NCI-H2029 (cell line): ENCODE data around the gene UBXN11.

Experiments used
- DNase-seq: peaks from one replicate; lab custom pipeline; 2025; lab: John Stamatoyannopoulos, UW

UBXN11 gene

DNA sequence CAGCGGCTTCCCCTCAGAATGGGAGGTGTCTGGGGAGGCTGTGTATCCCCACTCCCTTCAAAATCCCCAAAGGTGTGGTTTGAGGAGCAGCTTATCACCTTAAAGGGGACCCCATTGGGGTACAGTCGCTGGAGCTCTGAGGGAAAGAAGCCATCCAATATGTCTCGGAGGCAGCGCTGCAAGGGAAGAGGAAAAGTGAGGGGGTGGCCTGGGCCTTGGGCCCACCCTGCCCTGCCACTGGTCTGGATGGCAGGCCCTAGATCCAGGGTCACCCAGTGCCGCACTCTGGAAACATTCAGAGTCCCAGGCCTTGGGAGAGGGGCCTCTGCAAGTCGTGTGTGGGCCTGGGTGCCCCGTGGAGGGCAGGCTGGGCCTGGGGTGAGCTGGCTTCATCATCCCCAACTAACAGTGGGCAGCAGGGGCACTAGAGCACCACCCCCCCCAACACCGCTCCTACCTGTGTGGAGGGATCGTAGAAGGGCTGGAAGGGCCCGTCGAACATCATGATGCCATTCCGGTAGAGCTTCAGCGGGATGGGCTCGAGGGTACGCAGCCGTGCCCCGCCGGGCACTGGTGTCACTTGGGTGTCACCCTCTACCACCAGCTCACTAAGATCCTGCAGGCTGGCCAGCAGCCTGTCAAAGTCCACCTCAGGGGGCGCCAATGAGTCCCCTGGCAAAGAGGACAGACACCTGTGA is 20.9 kb downstream of the UBXN11 start:
- no peak for DNase-seq

DNA sequence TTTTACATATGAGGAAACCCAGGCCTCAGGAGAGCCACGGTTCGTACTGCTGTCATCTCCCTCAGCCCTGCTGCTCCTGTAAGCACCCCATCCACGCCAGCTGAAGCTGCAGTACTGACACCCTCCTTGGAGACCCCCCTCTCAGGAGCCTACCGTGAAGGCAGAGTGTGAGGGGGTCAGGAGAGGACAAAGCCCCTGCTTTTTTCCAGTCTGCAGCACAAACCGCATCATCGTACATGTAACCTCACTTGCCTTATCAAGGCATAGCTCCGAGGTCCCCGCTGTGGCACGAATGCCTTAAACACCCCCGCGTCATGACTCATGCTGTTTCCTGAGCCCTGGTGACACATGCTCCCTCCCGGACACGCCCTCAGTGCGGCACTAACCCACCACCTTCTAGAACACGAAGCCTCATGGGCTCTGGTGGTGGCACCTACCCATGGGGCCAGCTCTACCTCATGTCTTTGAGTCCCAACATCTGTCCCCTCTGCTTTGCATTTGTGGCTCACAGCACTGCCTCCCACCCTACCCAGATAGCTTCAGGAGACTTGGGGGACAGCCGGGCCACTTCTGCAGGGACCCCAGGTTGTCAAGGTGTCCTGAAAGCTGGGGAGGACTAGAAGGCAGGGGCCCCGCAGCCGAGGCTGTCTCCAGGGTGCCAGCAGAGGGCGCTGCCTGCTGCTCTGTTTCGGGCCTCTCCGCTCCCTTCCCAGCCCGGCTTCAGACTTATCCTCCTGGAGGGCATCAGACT is 21.7 kb downstream of the UBXN11 start:
- no peak for DNase-seq

DNA sequence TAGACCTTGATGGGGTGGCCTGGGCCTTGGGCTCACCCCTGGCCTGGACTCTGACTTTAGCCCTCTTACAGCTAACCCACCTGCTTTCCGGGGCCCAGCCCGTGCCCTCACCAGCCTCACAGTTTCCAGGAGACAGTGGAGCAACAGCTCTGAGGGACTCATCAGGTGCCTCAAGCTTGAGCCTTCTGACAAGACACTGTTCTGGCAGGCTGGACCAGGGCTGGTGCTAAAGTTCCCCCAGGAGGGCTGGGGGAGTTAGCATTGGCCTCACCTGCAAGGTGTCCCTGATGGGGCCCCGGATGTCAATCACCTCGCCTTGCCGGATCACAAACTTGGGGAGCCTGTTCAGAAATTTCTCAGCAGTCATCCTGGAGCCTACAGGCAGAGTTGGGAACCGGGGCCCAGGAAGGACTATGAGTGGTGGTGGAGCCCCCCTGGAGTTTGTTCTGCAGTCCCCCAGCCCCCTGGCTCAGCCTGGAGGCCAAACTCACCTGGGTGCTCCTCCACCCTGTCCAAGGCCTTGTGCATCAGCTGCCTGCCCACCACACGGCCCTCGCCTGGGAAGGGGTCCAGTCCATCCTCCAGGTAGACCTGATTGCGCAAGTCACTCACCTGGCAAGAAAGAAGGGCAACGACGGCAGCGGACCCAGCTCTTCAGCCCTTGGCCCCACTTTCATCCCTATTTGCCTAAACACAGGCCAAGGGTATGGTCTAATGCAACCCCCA is 22.4 kb downstream of the UBXN11 start:
- DNase-seq: no peak

DNA sequence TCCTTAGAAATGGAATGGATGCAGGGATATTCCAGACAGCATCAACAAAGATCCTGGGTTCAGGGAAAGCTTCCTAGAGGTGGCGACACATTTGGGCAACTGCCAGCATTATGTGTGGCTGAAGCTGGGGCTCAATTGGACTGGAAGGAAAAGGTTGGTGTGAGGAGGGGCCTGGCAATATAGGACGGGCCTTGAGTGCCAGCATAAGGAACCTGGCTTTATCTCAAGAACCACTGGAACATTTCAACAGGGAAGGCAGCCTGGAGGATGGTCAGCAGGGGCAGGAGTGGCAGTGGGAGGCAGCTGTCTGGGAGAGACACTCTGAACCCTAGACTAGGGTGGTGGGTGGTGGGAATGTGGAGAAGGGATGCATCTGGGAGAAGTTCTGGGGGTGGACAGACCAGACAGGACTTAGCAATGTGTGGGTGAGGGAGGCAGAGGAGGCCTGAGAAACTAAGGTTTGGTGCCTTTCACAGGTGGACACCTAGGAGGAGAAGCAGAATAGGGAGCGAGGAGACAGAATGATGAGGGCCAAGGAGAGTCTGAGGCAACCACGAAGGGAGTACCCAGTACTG is 23.1 kb downstream of the UBXN11 start:
- DNase-seq: no peak

DNA sequence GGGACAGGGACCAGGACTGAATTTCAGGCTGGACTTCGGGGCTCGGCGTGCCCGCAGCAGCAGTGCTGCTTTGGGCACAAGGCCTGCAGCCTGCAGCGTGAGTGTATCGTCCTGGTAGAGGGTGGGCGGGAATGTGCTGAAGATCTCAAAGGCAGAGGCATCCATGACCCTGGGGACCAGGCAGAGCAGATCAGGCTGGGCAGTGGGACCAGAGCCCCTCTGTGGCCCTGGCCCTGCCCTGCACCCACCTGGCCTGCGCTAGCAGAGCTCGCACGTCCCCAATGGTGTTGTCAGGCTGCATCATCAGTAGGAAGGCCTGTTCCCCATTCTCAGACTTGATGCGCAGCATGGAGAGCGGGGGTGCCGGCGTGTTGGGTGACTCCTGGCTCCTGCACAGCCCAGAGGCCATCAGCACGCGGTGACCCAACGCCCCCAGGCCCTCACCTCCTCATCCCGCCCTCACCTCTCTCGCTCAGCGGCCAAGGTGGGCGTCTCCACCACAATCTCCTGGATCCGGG is 24.0 kb downstream of the UBXN11 start:
- no peak for DNase-seq

DNA sequence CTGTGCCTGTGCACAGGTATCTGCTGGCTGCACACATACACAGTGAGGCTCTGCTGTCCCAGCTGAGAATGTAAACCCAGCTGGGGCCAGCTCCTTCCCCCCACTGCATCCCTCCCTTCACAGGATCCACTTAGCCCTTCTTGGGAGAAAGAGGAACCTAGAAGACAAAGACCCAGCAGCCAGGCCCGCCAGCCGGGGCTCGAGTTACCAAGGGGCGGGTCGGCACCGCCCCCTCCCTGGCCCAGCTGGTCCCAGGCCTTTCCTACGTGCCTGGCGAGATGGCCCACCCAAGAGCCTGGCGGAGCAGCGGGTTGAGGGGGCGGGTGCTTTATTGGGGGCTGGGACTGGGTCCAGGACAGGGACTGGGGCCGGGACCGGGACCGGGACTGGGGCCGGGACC is 24.5 kb downstream of the UBXN11 start:
- no peak for DNase-seq

DNA sequence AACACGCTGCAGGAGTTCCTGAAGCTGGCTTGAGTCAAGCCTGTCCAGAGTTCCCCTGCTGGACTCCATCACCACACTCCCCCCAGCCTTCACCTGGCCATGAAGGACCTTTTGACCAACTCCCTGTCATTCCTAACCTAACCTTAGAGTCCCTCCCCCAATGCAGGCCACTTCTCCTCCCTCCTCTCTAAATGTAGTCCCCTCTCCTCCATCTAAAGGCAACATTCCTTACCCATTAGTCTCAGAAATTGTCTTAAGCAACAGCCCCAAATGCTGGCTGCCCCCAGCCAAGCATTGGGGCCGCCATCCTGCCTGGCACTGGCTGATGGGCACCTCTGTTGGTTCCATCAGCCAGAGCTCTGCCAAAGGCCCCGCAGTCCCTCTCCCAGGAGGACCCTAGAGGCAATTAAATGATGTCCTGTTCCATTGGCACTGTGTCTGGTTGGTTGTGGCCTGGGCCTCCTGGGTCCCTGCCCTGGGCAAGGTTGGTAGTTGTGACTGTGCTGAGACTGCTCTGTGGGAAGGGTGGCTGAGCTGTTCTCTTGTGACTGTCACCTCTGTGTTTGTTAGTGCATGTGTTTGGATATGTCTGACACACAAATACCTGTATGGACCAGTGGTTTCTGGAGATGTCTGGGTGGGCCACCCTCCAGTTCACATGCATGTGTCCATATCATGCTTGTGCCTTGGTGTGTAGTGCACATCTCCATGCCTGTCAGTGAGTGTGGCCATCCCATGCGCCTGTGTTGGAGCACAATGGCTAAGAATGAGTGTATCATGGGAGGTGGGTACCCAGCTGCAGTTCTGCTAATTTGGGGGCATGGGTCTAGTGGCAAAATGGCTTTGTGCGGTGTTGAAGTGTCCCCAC is 25.1 kb downstream of the UBXN11 start:
- no peak for DNase-seq

DNA sequence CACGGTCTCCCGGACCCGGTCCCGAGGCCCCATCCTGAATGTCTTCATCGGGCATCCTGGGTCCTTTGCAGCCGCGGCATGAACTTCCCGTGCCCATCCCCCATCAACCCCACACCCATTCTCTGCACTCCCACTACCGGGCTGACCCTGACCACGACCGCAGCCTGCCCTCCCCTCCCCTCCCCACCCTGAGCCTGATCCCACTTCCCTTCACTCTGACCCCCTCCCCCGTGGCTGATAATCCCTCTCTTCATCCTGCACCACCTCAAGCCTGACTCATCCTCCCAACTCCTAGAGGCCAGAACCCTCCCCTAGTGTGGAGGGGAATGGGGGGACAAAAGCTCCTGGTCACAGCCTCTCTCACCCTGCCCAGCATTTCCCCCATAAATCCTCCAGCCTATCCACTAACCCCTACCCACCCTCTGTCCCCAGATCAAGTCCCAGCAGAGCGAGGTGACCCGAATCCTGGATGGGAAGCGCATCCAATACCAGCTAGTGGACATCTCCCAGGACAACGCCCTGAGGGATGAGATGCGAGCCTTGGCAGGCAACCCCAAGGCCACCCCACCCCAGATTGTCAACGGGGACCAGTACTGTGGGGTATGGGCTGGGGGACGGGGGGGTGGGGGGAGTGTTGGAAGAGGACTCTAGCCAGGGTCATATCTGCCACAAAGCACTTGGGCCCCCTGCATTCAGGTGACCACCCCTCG is 25.9 kb downstream of the UBXN11 start:
- DNase-seq: no peak

DNA sequence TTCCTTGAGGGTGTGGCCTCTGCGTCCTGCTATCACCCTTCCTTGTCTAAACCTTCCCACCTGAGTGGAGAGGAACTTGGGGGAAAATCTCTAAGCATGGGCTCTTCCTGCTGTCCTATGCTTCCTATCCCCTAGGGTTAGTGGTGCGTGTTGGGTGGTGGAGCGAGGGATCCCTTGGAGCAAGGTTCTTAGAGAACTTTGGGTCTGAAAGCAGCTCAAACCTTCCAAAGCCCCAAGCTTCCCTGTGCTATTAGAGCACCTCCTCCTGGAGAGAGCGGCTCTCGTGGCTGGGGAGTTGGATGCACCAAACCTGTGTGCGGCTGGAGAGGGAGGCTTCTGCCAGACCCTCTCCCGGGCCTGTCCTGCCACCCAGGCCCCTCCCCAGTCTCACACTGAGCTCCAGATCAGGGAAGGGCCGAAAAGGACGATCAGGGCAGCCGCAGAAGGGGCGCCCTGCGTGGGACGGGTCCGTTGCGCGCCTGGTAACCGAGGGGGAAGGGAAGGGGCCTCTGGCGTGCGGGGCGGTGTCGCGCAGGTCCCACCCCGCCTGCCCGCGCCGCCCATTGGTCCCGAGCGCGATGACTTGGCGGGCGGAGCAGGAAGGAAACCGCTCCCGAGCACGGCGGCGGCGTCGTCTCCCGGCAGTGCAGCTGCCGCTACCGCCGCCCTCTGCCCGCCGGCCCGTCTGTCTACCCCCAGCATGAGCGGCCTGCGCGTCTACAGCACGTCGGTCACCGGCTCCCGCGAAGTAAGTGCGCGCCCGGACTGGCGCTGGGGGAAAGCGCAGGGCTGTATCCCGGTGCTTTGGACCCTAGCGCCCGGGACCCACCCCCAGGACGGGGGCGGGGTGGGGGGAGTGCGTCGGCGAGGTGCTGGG is 26.7 kb downstream of the UBXN11 start, which contains the start of gene SH3BGRL3:
Gene SH3BGRL3 (plus strand): TSS at position 631 of the 877 bp plus-strand sequence. CDS start 70 bp downstream, at position 701.
- peak; percentile 73 for DNase-seq

DNA sequence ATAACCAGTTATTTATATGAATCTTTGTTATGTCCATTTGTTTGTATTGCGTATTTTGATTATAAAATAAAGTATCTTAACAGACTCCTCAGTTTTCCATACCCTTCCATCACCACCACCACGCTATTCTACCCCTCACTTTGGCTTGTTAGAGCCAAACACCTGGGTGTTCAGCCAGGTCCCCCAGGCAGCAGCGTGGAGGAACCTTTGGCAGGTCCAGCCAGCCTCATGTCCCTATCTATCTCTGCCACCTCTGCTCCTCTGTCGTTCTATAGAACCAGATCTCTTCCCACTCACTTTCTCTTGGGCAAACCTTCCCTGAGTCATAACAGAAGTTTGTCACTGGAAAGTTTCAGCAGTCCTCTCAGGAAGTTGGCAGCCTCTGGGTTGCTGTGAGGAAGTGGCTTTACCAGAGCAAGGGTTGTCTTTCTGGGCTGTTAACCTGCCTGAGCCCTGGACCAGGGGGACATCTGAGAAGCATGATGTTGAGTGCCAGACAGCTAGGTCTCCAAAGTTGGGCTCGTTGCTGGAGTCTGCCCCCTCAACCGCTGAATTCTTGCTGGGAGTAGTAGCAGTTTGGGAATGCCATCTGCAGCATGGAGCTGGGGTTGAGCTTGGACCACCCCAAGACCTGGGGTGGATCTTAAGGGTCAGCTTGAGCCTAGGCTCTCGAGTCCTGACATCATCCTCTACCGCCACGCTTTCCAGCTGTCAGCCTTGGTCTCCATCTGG is 27.5 kb downstream of the UBXN11 start:
- no peak for DNase-seq

DNA sequence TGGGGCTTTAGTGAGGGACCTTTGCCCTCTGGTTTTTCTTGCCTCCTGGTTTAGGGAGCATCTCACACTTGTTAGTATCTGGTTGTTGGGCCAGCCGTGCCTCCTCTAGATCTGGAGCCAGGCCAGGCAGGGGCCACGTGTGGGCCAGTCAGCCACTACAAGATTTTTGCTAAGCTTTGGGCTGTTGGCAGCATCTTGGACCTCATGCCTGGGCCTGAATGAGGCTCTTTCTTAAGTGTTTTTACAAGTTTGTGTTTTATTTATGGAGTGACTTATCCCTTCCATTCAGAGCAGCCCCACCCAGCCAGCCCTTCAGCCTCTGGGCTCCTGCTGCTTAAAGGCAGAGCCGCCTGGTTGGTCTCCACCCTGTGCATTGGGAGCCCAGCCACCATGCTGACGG is 28.1 kb downstream of the UBXN11 start:
- DNase-seq: no peak

DNA sequence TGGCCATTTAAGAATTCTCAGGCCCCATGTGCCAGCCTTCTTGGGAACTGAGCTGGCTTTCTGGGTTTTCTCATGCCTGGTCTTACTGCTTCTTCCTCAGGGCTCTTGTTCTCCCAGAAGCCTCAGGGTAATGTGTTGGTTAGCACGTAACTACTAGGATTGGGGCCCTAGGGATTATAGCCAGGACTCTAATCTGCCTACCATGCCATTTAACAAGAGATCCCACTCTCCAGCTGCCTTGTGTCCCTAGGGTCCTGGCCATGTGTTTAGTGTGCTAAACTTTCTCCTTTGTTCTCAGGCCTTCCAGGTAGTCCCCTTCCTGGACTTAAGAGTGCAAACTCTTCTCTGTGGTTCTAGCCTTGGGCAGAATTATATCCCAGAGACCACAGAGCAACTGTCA is 28.7 kb downstream of the UBXN11 start:
- no peak for DNase-seq

DNA sequence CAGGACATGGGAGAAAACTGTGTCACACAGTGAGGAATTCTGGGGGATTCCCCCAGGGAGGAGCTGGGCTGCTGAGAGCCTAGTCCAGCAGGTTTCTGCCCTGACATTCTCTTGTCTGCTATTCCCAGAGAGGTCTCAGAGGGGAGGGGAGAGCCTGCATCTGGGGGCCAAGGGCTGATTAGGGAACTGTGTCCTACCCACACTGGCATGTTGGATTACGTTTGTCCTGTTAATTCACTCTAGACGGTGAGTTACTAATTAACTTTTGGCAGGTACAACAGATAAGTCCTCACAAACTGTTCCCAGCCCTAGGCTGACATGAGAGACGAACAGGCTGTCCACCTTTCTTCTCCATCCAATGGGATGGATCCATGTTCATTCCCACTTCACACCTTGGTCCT is 29.2 kb downstream of the UBXN11 start:
- no peak for DNase-seq

DNA sequence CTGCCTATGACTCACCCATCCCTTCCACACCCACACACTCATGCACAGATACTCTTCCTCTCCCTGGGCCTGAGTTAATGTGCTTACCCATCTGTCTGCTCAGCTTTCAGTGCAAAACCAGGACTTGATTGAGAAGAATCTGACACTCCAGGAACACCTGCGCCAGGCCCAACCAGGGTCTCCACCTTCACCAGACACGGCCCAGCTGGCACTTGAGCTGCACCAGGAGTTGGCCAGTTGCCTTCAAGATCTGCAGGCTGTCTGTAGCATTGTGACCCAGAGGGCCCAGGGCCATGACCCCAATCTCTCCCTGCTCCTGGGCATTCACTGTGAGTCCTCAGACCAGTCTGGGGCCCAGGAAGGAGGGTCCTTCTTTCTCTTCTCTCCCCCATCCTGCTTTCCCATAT is 30.0 kb downstream of the UBXN11 start:
- DNase-seq: no peak

DNA sequence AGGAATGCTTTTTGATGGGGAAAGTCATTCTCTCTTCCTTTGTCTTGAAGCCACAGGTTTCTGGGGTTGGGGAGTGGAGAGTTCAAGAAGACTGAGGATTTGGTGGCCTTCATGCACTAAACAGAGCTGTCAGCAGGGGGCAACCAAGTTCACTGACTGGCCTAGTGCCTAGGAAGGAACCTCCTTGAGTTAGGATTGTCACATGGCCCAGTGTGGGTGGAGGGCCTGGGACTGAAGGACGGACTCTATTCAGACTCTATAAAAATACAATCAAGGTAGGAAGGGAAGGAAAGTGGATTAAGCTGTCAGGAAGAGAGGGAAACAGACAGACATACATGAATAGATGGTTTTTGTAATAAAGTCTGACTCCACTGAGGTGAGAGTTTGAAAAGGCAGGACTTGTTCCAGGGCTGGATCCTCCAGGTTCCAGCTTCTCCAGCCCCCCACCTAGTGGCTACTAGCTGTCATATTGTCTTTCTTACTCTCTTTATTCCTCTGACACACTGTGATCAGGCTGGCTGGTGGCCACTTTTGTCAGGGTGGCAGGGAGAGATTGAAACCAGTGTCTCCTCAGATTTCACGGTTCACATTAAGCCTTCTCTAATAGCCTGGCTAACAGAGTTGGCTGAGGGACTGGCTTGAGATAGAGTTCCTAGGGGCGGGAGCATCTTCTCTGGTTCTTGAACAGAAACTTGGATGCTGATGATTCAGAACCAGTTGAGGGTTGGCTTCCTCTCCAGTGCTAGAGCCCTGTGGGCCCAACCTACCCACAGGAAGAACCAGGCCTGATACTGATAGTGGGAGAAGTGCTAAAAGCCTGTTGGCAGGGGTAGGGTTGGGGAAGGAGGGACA is 30.6 kb downstream of the UBXN11 start:
- DNase-seq: peak; percentile 47

DNA sequence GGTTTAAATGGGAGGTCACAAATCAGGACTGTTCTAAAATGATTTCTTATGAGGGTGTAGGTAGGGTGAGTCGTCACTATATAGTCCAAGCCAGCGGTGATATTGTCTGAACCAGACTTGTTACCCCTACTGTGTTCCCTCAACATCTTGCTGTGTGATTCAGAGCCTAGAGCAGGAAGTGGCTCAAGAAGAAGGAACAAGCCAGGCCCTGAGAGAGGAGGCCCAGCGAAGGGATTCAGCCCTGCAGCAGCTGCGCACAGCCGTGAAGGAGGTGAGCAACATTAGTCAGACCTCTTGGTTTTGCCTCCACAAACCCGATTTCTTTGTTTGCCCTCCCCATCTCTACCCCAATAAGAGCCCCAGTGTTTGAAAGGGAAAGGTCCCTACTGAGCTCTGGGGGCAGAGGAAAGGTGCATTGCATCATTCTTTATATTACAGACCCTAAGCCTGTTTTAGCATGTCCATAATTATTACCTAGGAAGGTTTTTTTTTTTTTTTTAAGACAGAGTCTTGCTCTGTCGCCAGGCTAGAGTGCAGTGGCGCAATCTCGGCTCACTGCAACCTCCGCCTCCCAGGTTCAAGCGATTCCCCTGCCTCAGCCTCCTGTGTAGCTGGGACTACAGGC is 31.5 kb downstream of the UBXN11 start:
- DNase-seq: no peak

DNA sequence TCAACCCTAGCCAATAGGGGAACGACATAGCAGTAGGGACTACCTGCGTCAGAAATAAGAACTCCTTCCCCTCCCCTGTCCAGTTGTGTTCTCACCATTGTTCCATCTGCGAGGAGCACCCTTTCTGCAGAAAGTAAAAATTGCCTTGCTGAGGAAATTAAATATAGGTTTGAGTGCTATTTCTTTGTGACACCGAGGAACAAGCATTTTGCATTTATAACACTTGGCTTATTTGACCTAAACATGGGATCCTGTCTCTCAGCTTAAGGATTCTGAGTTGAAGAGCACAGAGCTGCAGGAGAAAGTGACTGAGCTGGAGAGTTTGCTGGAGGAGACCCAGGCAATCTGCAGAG is 37.3 kb downstream of the UBXN11 start:
- DNase-seq: no peak
